Glutamatergic neuron (in vitro differentiated cells): ENCODE results near the gene RSPO4. TPM values are rescaled to one million over a fixed set of nuclear protein-coding genes. Genes with fewer than 3 reads are reported as not detected.

Source experiments
- DNase-seq: peaks from one replicate; pipeline ENCODE4 v3.0.0; 2022
- H3K27ac Mint-ChIP-seq: one replicate; pipeline ENCODE4 v1.8.0; 2020; ENCODE audit warnings: mild to moderate bottlenecking, mixed read lengths, inconsistent platforms; ENCODE audit not compliant: unreplicated experiment
- H3K27me3 Mint-ChIP-seq: one replicate; pipeline ENCODE4 v1.8.0; 2020; ENCODE audit warnings: mild to moderate bottlenecking, moderate library complexity, mixed read lengths, inconsistent platforms; ENCODE audit not compliant: unreplicated experiment
- H3K36me3 Mint-ChIP-seq: one replicate; pipeline ENCODE4 v1.8.0; 2020; ENCODE audit warnings: mild to moderate bottlenecking, mixed read lengths, inconsistent platforms; ENCODE audit not compliant: unreplicated experiment
- H3K4me1 Mint-ChIP-seq: one replicate; pipeline ENCODE4 v1.8.0; 2020; ENCODE audit warnings: mild to moderate bottlenecking, low read depth, mixed read lengths, inconsistent platforms; ENCODE audit not compliant: unreplicated experiment
- H3K4me3 Mint-ChIP-seq: one replicate; pipeline ENCODE4 v1.8.0; 2020; ENCODE audit warnings: mild to moderate bottlenecking, mixed read lengths, inconsistent platforms; ENCODE audit not compliant: unreplicated experiment
- H3K9me3 Mint-ChIP-seq: one replicate; pipeline ENCODE4 v1.8.0; 2020; ENCODE audit warnings: mild to moderate bottlenecking, moderate library complexity, mixed read lengths, inconsistent platforms; ENCODE audit not compliant: unreplicated experiment
- total RNA-seq: library from RNA; stranded (reverse); fragmentation: NEBNext Ultra II Directional; extraction: Animal tissue kit (Norgen Biotek cat#: 25700); gene quantifications from one replicate; pipeline ENCODE4 v1.2.1, GENCODE V29; 2021; ENCODE audit not compliant: unreplicated experiment
- TF ChIP-seq, protein P1 (sequence below): fragments of 200-600 bp; sonication (generic); IDR thresholded peaks from one replicate; pipeline ENCODE4 v1.5.0; 2021; ENCODE audit not compliant: partially characterized antibody, unreplicated experiment

RSPO4 gene
- total RNA-seq, 1 donor from 2014 or later: 0.86 TPM

DNA sequence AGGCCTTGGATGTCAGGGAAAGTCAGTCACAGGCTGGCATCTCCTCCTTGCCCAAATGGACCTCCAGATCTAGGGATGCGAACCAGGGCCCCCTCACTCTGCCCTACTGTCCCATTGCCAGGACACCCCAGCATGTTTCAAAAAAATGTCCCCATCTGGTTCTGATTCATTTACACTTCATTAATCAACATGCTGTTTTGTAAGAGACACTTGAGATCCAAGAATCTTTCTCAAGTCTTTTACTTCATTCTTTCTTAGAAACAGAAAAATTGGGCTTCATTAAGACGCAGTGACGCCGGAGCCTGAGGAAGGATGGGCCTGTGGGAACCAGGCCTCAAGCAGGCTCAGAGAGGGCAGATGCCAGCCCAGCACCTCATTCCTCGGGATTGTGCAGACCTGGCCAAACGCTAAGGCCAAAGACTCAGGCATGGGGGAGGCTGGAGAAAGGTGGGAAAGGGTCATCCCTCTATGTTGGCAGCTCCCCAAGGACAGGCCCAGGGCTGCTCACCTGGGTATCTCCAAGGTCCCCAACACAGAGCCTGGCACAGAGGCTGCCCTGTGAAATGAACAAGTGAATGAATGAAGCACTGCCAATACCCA is 3.8 kb downstream of the RSPO4 start:
- Mint-ChIP-seq H3K4me3 (no peak overlapping the region), H3K36me3 (no peaks in the 10 kb centered on the region), H3K4me1 (peaks cover 5% of the 10 kb centered on the region), H3K27me3 (peaks cover 16% of the 10 kb centered on the region), H3K9me3 (no peaks in the 10 kb centered on the region), H3K27ac (no peak overlapping the region)
- TF ChIP-seq, protein P1, sequence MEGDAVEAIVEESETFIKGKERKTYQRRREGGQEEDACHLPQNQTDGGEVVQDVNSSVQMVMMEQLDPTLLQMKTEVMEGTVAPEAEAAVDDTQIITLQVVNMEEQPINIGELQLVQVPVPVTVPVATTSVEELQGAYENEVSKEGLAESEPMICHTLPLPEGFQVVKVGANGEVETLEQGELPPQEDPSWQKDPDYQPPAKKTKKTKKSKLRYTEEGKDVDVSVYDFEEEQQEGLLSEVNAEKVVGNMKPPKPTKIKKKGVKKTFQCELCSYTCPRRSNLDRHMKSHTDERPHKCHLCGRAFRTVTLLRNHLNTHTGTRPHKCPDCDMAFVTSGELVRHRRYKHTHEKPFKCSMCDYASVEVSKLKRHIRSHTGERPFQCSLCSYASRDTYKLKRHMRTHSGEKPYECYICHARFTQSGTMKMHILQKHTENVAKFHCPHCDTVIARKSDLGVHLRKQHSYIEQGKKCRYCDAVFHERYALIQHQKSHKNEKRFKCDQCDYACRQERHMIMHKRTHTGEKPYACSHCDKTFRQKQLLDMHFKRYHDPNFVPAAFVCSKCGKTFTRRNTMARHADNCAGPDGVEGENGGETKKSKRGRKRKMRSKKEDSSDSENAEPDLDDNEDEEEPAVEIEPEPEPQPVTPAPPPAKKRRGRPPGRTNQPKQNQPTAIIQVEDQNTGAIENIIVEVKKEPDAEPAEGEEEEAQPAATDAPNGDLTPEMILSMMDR: no peak
- DNase-seq: no peak

DNA sequence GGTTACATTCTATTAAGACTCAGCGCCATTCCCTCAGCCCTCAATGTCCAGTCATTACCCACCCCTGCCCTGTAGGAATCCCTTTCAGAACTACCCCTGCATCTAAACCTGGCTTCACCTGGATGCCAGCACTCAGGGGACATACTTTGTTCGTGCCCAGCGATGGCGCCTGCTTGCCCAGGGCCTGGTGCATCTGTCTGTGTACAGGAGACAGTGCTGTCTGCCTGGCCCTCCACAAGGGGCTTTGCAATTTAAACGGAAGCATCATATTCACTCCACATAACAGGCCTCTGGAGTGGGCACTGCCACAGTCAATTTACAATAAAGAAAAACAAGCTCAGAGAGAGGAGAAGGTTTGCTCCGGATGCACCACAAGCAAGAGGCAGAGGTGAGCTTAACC is 4.6 kb downstream of the RSPO4 start:
- no peak for DNase-seq
- Mint-ChIP-seq H3K27ac (no peak overlapping the region), H3K36me3 (no peaks in the 10 kb centered on the region), H3K9me3 (no peaks in the 10 kb centered on the region), H3K4me3 (no peak overlapping the region), H3K4me1 (no peaks in the 10 kb centered on the region), H3K27me3 (peaks cover 11% of the 10 kb centered on the region)
- TF ChIP-seq, protein P1: no peak

DNA sequence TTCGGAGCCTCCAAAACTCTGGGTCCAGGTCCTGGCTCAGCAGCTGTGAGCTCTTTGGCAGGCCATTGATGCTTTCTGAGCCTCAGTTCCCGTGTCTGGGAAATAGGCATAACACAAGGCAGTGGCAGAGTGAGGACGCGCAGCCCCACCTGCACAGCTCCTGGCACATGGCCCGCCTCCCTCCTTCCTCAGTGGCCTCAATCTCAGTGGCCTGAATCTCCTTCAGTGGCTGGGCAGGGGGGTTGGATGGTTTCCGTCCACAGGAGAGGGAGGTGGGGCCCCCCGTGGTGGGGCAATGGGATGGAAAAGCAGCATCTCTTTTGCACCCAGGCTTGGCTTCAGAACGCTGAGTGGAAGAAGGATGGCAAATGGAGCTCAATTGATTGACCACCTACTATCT is 5.1 kb downstream of the RSPO4 start:
- H3K27ac Mint-ChIP-seq: no peak overlapping the region
- H3K27me3 Mint-ChIP-seq: peaks cover 11% of the 10 kb centered on the region
- no peak overlapping the region for H3K4me3 Mint-ChIP-seq

DNA sequence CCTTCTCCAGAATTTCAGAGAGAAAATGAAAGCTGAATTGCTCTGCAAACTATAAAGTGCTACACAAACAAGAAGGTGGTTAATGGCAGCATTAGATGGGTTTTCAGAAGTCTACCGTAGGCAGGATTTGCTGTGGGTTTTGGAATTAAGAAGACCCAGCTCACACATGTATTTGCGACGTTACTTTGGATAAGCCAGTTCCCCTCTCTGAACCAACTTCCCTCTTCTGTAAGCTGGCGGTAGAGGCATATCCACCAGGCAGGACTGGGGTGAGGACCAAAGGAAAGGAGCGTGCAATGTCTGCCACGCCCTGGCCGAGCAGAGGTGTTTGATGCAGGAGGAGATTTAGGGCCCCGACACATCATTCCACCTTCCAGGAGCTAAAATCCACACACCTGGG is 6.9 kb downstream of the RSPO4 start:
- Mint-ChIP-seq H3K4me3 (no peak overlapping the region), H3K27ac (no peak overlapping the region), H3K36me3 (no peaks in the 10 kb centered on the region), H3K9me3 (no peaks in the 10 kb centered on the region), H3K4me1 (no peaks in the 10 kb centered on the region), H3K27me3 (peaks cover 4% of the 10 kb centered on the region)
- TF ChIP-seq, protein P1: no peak
- no peak for DNase-seq

More for the DNA sequence above, 5.1 kb downstream of the RSPO4 start:
- no peak for DNase-seq
- TF ChIP-seq, protein P1: no peak
- Mint-ChIP-seq H3K4me1 (no peaks in the 10 kb centered on the region), H3K9me3 (no peaks in the 10 kb centered on the region), H3K36me3 (no peaks in the 10 kb centered on the region)

DNA sequence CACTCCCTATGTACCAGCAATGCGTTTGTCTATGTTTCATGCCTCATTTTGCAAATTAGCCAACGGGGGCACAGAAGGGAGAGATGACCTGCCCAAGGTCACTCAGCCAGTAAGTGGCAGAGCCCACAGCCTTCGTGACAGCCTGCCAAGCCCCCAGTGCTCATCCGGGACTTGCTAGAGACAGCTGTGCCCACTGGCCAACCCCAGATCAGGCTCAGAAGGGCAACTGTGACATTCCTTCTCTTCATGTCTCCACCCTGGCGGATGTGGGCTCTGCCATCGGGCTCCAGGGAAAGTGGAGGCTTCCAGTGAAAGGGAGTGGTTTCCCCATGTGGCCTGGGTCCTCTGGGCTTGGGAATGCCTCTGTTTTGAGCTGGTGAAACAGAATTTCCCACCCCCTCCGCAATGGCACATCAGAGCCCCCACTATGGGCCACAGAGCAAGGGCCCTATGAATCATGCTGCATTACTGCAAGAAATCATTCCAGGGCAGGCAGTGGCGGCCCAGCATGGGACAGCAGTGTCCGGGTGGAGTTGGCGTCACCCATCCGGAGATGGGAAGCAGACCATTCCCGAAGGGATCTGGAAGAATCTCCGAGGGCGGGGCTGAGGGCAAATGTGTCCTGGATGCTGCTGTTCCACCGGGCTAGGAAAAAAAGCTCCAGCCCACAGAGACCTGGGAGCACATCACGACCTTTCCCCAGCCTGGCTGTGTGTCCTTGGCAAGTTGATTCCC is 9.1 kb downstream of the RSPO4 start:
- Mint-ChIP-seq H3K9me3 (no peaks in the 10 kb centered on the region), H3K4me3 (no peak overlapping the region), H3K4me1 (no peaks in the 10 kb centered on the region), H3K36me3 (no peaks in the 10 kb centered on the region), H3K27me3 (peaks cover 3% of the 10 kb centered on the region), H3K27ac (no peak overlapping the region)
- TF ChIP-seq, protein P1: no peak
- DNase-seq: no peak
